Duodenal mucosa (tissue), 2 donors: Measurements from ENCODE around the gene CYTH2.

Source experiments
- H3K27ac ChIP-seq: one replicate; pipeline ENCODE4 v1.7.0; 2013; ENCODE audit warnings: low read depth, low read length
- H3K27me3 ChIP-seq, 2 donors: one replicate each; pipeline ENCODE4 v1.7.0; 2013; ENCODE audit warnings: low read length in 2 of 2, control low read depth in 1 of 2; ENCODE audit not compliant: insufficient read depth in 2 of 2, control insufficient read depth in 1 of 2
- H3K36me3 ChIP-seq, 2 donors: one replicate each; pipeline ENCODE4 v1.7.0; 2013; ENCODE audit warnings: low read length in 2 of 2, control low read depth in 1 of 2; ENCODE audit not compliant: insufficient read depth in 2 of 2, control insufficient read depth in 1 of 2
- H3K4me1 ChIP-seq, 2 donors: one replicate each; pipeline ENCODE4 v1.7.0; 2013; ENCODE audit warnings: low read length in 2 of 2, control low read depth in 1 of 2; ENCODE audit not compliant: insufficient read depth in 2 of 2, control insufficient read depth in 1 of 2
- H3K4me3 ChIP-seq, 2 donors: one replicate each; pipeline ENCODE4 v1.7.0; 2013; ENCODE audit warnings: low read length in 2 of 2, low read depth in 1 of 2
- H3K9ac ChIP-seq, 2 donors: one replicate each; pipeline ENCODE4 v1.7.0; 2013; ENCODE audit warnings: low read length in 2 of 2, low read depth in 1 of 2
- H3K9me3 ChIP-seq, 2 donors: one replicate each; pipeline ENCODE4 v1.7.0; 2013; ENCODE audit warnings: low read length in 2 of 2, control low read depth in 1 of 2; ENCODE audit not compliant: control insufficient read depth in 1 of 2

CYTH2 gene

DNA sequence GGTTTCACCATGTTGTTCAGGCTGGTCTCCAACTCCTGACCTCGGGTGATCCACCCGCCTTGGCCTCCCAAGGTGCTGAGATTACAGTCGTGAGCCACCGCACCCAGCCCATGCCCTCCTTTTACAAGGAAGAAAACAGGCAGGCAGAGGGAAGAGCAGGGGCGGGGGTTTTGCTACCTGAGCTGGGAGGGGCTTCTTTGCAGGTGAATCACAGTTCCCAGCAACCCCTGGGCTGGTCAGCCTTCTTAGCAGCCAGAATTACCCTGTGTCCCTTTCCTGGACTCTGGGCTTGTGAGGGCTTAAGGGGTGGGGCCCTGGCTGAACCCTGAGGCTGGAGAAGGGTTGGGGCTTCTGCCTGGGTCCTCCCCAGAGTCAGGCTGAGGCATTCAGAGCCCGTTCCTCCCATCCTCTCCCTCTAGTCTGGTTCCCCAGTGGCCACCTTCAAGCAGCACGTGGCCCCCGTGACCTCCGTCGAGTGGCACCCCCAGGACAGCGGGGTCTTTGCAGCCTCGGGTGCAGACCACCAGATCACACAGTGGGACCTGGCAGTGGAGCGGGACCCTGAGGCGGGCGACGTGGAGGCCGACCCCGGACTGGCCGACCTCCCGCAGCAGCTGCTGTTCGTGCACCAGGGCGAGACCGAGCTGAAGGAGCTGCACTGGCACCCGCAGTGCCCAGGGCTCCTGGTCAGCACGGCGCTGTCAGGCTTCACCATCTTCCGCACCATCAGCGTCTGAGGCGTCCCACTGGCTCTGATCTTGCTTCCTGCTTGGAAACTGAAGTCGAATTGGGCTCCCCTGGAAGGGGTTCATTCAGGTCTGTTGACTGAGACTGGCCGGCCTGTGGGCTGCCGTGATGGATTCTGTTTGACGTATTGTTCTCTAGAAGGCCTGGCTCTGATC lies 16.6 kb upstream of the CYTH2 start:
- Histone ChIP-seq H3K9ac (no peak overlapping the region), H3K27me3 (no peaks in the 10 kb centered on the region), H3K9me3 (no peaks in the 10 kb centered on the region), H3K27ac (no peak overlapping the region), H3K36me3 (peaks cover 35 to 79% of the 10 kb centered on the region in 2 donors), H3K4me1 (no peaks in the 10 kb centered on the region), H3K4me3 (no peak overlapping the region)

DNA sequence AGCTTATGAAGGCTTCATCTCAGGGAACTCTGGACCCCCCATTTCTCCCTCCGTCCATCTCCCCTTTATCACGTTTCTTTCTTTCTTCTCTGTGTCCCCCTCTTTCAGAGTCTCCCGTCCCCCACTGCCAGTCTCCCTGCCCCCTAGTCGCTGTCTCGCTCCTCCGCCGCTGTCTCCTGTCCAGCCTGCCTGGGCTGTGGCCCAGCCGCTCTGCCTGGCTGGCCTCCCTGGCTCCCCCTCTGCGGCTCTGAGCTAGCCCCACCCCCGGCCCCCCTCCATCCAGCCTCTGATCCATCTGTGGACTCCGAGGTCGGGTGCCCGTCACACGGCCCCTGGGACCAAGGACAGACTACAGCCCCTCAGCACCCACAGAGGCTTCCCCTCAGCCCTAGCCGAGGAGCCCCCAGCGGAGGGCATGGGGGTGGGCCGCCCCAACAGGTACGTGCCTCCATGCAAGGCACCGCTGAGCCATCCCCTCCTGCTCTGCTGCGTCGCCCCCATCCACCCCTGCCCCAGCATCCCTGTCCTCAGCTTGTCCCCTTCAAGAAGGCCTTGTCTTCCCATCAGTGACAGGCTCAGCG lies 14.9 kb upstream of the CYTH2 start:
- H3K9ac ChIP-seq, result no peak overlapping the region
- no peaks in the 10 kb centered on the region for H3K9me3 ChIP-seq
- peaks cover 31 to 62% of the 10 kb centered on the region in 2 donors for H3K36me3 ChIP-seq
- H3K27me3 ChIP-seq, result no peaks in the 10 kb centered on the region
- no peaks in the 10 kb centered on the region for H3K4me1 ChIP-seq
- H3K27ac ChIP-seq, result no peak overlapping the region
- no peak overlapping the region for H3K4me3 ChIP-seq

DNA sequence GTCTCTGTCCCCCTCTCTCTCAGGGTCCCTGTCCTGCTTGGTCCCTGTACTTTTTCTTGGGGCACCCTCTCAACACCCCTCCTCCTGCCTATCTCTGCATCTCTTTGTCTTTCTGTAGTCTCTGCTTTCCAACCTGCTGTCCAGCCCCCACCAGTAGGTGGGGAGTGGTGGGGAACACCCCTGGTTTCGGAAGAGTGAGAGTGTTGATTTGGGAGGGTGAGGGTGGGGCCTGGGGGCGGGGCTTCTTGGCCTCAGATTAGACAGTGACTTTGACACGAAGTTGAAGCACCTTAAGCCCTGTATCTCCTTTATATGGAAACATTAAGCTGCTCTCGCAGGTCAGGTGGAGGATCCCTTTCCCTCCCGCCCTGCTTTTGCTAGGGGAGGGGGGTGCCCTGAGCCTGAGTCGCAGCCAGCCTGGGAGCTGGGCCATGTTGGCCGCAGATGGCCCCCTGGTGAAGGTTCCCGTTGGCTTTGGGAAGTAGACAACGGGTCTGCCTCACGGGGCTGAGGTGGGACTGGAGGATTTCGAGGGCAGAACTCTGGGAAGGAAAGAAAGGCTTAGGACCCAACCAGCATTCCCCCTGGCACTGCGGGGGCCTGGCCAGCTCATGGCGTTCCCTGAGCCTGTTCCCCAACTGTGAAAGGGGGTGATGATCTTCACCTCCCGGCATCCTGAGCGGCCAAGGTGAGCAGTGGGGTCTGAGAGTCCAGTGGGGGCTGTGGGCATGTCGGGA lies 13.8 kb upstream of the CYTH2 start, which contains the start of gene KCNJ14:
Gene KCNJ14, plus strand, starts transcription at position 404 of the 737 bp plus-strand sequence. CDS start 6,151 bp downstream, outside the sequence.
- H3K9me3 ChIP-seq, result no peaks in the 10 kb centered on the region
- no peak within 1 kb of the TSS for H3K27ac ChIP-seq
- no peak within 1 kb of the TSS for H3K4me3 ChIP-seq
- H3K9ac ChIP-seq, result no peak within 1 kb of the TSS
- H3K36me3 ChIP-seq, result peaks cover 27 to 52% of the 10 kb centered on the region in 2 donors
- H3K4me1 ChIP-seq, result no peaks in the 10 kb centered on the region
- no peaks in the 10 kb centered on the region for H3K27me3 ChIP-seq

DNA sequence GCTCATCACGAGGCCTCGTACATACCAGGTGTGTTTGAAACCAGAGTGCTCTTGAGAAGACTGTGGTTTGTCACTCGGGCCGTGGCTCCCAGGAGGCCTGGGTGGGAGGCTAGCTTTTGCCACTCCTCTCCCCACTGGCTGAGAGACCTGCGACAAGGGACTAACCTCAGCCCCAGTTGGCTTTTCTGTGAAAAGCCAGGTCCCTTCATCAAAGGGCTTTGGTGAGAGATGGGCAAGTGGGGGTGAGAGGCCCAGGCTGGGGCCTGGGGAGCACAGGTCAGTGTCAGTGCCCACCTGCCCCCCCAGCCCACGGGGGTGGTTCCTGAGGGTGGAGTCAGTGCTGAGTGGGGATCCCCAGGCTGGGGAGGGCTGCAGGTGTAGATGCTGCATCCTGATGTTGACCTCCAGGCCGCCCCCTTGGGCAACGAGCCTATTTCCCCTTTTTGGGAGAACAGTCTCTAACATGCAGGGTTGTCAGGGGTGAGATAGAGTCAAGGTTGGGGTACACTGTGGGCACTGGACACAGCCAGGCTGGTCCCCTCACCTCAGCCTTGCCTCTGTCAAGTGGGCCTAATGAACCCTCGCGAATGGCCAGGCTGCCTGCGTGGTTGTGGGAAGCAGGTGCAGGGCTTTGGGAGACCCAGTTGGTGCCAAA lies 13.1 kb upstream of the CYTH2 start:
- peaks cover 20 to 45% of the 10 kb centered on the region in 2 donors for H3K36me3 ChIP-seq

DNA sequence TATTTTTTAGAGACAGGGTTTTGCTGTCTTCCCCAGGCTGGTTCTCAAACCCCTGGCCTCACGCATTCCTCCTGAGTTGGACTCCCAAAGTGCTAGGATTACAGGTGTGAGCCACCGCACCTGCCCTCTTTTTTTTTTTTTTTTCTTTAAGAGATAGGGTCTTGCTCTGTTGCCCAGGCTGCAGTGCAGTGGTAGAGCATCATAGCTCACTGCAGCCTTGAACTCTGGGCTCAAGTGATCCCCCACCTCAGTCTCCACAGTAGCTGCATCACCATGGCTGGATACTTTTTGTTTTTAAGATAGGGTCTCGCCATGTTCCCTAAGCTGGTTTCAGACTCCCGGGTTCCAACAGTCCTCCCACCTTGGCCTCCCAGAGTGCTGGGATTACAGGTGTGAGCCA lies 12.3 kb upstream of the CYTH2 start:
- Histone ChIP-seq H3K36me3 (peaks cover 13 to 37% of the 10 kb centered on the region in 2 donors), H3K4me3 (no peak overlapping the region), H3K27ac (no peak overlapping the region), H3K27me3 (no peaks in the 10 kb centered on the region), H3K9ac (no peak overlapping the region), H3K9me3 (no peaks in the 10 kb centered on the region), H3K4me1 (no peaks in the 10 kb centered on the region)

More for the DNA sequence above, 13.1 kb upstream of the CYTH2 start:
- H3K27ac ChIP-seq, result no peak overlapping the region
- H3K27me3 ChIP-seq, result no peaks in the 10 kb centered on the region
- no peaks in the 10 kb centered on the region for H3K9me3 ChIP-seq
- no peak overlapping the region for H3K9ac ChIP-seq
- no peak overlapping the region for H3K4me3 ChIP-seq
- no peaks in the 10 kb centered on the region for H3K4me1 ChIP-seq

DNA sequence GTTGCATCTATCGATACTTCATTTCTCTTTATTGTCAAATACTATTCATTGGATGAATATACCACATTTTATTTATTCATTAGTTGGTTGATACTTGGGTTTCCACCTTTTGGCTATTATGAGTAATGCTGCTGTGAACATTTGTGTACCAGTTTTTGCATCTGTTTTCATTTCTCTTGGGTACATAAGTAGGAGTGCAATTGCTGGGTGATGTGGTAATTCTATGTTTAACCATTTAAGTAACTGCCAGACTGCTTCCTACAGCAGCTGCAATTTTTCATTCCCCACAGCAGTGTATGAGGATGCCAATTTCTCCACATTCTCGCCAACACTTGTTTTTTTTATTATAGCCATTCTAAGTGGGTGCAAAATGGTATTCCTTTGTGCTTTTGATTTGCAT lies 11.2 kb upstream of the CYTH2 start:
- no peak overlapping the region for H3K4me3 ChIP-seq
- peaks cover 10 to 28% of the 10 kb centered on the region in 2 donors for H3K36me3 ChIP-seq
- no peak overlapping the region for H3K9ac ChIP-seq
- no peaks in the 10 kb centered on the region for H3K4me1 ChIP-seq
- H3K27me3 ChIP-seq, result no peaks in the 10 kb centered on the region
- no peak overlapping the region for H3K27ac ChIP-seq
- H3K9me3 ChIP-seq, result no peaks in the 10 kb centered on the region

DNA sequence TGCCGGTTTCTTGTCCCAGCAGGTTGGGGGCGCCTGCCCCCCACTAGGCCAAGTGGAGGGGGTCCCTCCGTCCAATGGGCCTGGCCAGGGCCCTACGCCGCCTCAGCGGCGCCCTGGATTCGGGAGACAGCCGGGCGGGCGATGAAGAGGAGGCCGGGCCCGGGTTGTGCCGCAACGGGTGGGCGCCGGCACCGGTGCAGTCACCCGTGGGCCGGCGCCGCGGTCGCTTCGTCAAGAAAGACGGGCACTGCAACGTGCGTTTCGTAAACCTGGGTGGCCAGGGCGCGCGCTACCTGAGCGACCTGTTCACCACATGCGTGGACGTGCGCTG lies 7.6 kb upstream of the CYTH2 start:
- Histone ChIP-seq H3K4me1 (no peaks in the 10 kb centered on the region), H3K9me3 (no peaks in the 10 kb centered on the region), H3K27ac (no peak overlapping the region), H3K36me3 (peaks cover 0 to 3% of the 10 kb centered on the region in 2 donors), H3K9ac (no peak overlapping the region), H3K4me3 (no peak overlapping the region), H3K27me3 (no peaks in the 10 kb centered on the region)

DNA sequence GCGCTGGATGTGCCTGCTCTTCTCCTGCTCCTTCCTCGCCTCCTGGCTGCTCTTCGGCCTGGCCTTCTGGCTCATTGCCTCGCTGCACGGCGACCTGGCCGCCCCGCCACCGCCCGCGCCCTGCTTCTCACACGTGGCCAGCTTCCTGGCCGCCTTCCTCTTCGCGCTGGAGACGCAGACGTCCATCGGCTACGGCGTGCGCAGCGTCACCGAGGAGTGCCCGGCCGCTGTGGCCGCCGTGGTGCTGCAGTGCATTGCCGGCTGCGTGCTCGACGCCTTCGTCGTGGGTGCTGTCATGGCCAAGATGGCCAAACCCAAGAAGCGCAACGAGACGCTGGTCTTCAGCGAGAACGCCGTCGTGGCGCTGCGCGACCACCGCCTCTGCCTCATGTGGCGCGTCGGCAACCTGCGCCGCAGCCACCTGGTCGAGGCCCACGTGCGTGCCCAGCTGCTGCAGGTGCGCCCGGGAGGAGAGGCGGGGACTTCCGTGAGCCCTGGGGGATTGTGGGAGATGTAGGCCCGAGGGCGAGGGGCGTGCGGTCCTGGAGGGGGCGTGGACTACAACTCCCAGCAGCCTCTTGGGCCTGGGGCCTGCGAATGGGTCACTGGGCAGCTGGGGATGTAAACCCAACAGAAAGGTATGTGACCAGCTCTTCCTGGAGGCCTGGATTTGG lies 7.0 kb upstream of the CYTH2 start:
- Histone ChIP-seq H3K27ac (no peak overlapping the region), H3K9ac (no peak overlapping the region), H3K27me3 (no peaks in the 10 kb centered on the region), H3K9me3 (no peaks in the 10 kb centered on the region), H3K4me3 (no peak overlapping the region), H3K36me3 (peaks cover 0 to under 1% of the 10 kb centered on the region in 2 donors), H3K4me1 (no peaks in the 10 kb centered on the region)

DNA sequence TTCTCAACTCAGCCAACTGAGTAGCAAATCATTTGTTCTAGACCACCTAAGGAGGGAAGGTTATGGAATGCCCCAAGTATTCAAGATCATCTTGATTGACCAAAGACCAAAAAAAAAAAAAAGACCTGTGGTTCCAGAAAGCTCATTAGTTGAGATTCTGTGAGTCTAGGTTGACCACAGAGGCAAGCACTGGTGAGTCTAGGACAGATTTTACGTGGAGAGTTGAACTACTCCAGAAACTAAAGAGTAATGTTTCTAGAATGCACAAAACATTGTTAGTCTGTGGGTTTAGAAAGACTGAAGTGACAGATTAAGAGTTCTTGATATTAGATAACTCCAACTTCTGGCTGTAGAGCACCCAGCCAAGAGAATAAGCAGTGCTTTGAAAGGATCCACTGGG lies 4.0 kb upstream of the CYTH2 start:
- H3K27ac ChIP-seq, result no peak overlapping the region

More for the DNA sequence above, 4.0 kb upstream of the CYTH2 start:
- Histone ChIP-seq H3K9ac (no peak overlapping the region), H3K4me3 (no peak overlapping the region), H3K36me3 (peaks cover 0 to under 1% of the 10 kb centered on the region in 2 donors), H3K27me3 (no peaks in the 10 kb centered on the region), H3K4me1 (peaks cover 4 to 11% of the 10 kb centered on the region in 2 donors), H3K9me3 (no peaks in the 10 kb centered on the region)
